ENCODE measurements around the gene DISC1. TPM values are rescaled to one million over a fixed set of nuclear protein-coding genes. Genes with fewer than 3 reads are reported as not detected.

The DISC1 gene
- total RNA-seq, 2 donors from 2014 or later = 2.9 to 5.8 TPM

DNA sequence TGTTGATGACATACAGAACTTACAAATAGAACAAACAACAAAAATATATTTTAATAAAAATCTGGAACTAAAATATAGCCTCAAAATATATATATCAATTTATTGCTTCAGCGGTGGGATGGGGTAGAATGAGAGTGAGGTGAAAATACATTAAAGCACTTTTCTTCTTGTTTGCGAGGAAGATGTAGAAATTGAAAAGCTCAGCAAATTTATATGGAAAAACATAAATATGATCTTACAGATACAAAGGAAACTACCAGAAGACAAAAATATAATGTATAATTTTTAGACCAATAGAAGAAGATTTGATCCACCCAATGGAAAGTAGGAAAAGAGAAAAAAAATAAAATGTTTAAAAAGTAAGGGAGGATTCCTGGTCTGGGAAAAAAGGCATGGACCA is 372.2 kb downstream of the DISC1 start:
- H3K36me3 Mint-ChIP-seq (ENCODE audit: insufficient read depth in 2 of 2) = no peaks in the 10 kb centered on the region
- no peak overlapping the region for H3K27ac Mint-ChIP-seq
- H3K4me1 Mint-ChIP-seq (ENCODE audit: low read depth) = no peaks in the 10 kb centered on the region
- no peak overlapping the region for H3K4me3 Mint-ChIP-seq
- ATAC-seq (replicated peaks in 1 of 2) = no peak
- no peaks in the 10 kb centered on the region for H3K27me3 Mint-ChIP-seq (ENCODE audit: low read depth)
- no peaks in the 10 kb centered on the region for H3K9me3 Mint-ChIP-seq
- DNase-seq = no peak

DNA sequence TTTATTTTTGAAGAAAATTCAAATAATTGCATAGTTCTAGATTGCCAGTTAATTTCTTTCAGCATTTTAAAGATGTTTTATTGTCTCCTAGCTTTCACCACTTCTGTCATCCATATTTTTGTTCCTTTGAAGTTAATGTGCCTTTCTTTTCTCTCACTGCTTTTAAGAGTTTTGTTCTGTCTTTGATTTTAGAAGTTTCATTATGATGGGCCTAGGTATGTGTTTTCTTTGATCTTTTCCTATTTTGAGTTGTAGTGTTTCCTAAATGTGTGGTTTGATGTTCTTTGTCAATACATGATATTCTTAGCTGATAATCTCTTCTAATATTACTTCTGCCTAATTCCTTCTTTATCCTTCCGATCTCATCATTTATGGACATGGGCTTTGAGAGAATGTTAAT is 378.7 kb downstream of the DISC1 start:
- Mint-ChIP-seq H3K27ac (no peak overlapping the region), H3K27me3 (ENCODE audit: low read depth) (no peaks in the 10 kb centered on the region), H3K4me3 (no peak overlapping the region), H3K36me3 (ENCODE audit: insufficient read depth in 2 of 2) (no peaks in the 10 kb centered on the region), H3K4me1 (ENCODE audit: low read depth) (peaks cover 6% of the 10 kb centered on the region), H3K9me3 (no peaks in the 10 kb centered on the region)
- ATAC-seq (replicated peaks in 1 of 2) (no peak), DNase-seq (no peak)

DNA sequence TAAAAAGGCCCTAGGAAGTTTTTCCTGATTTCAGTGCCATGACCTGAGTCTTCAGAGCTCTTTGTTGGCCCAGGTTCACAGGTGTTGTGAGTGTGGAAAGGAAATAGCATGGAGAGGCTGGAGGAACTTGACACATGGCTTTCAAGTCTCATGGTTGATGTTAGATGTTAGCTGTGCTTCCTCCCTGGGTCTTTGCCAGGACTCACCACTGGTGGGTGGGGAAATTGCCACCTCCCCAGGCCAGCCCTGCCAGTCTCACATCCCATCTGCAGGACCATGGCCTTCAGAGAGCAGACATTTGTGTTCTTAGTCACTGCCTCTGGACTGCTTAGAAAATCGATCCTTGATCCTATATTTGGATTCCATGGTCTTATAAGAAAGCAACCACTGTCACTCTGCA is 383.2 kb downstream of the DISC1 start:
- ATAC-seq (replicated peaks in 1 of 2) (no peak), DNase-seq (no peak)
- Mint-ChIP-seq H3K27me3 (ENCODE audit: low read depth) (no peaks in the 10 kb centered on the region), H3K27ac (no peak overlapping the region), H3K4me3 (no peak overlapping the region), H3K9me3 (no peaks in the 10 kb centered on the region), H3K36me3 (ENCODE audit: insufficient read depth in 2 of 2) (no peaks in the 10 kb centered on the region), H3K4me1 (ENCODE audit: low read depth) (peaks cover 6% of the 10 kb centered on the region)

DNA sequence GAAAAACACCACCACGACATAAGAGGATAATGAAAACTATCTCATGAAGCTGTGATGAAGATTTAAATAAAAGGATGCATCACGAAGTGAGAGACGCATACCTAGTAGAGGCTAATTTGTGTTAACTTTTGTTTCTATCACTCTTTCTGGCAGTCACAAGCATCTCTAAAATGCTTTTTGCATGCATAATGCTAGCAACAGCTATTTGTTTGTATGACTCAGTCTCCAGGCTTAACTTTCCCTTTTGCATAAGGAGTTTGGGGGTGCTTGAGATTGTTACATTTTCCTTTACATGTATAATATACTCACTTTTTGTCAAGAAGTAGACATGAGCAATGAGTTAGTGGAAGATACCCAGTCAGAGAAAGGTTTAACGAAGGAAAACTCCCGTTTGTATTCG is 385.4 kb downstream of the DISC1 start:
- no peaks in the 10 kb centered on the region for H3K4me1 Mint-ChIP-seq (ENCODE audit: low read depth)
- ATAC-seq (replicated peaks in 1 of 2) = no peak
- H3K36me3 Mint-ChIP-seq (ENCODE audit: insufficient read depth in 2 of 2) = no peaks in the 10 kb centered on the region
- no peaks in the 10 kb centered on the region for H3K9me3 Mint-ChIP-seq
- H3K27ac Mint-ChIP-seq = no peak overlapping the region
- DNase-seq = no peak
- no peak overlapping the region for H3K4me3 Mint-ChIP-seq
- H3K27me3 Mint-ChIP-seq (ENCODE audit: low read depth) = no peaks in the 10 kb centered on the region

DNA sequence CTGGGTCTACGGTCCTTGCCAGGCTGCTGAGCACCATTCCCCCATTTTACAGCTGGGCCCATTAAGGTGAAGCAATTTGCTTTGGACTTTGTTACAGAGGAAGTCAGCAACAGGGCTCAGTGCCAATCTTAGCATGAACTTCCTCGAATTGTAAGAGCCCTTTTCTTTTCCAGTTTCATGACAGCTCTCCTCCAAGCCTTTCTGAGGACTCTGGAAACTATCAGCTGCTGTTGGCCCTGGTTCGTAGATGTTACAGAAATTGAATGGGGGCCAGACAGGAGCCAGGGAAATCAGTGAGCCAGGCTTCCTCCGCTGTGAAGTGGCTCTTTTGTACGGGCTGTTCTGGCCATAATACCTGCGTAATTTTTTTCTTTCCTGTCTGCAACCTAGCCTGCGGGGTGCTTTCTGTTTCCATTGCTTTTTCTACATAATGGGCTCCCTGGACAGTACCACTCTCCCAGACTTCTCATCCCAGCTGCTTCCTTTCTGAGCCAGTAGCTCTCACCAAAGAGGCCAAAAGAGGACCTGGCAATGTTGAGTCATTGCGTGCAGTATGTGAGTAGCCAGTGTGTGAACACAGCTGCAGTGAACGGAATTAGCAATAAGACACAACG is 386.3 kb downstream of the DISC1 start:
- H3K27me3 Mint-ChIP-seq (ENCODE audit: low read depth) = no peaks in the 10 kb centered on the region
- DNase-seq (no peak), ATAC-seq (replicated peaks in 1 of 2) (no peak)
- H3K4me1 Mint-ChIP-seq (ENCODE audit: low read depth) = no peaks in the 10 kb centered on the region
- no peaks in the 10 kb centered on the region for H3K36me3 Mint-ChIP-seq (ENCODE audit: insufficient read depth in 2 of 2)
- H3K4me3 Mint-ChIP-seq = no peak overlapping the region
- H3K27ac Mint-ChIP-seq = no peak overlapping the region
- no peaks in the 10 kb centered on the region for H3K9me3 Mint-ChIP-seq

DNA sequence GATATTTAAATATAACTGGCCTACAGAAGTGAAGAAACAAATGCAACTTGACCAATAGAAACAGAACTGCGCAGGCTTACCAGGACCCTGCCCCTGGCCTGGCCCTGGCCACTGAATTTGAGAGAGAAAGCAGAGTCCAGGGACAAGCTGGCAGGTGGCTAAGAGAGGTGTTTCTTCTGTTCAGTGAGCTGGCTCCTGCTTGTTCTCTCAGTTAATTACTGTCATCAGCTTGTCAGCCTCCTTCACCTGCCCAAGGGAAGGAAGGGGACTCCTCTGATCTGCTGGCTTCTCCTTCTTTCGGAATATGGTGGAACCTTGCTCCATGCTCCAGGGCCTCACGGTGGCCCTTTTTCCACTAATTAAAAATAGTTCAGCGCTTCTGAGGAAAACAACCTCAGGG is 388.4 kb downstream of the DISC1 start:
- DNase-seq (no peak), ATAC-seq (replicated peaks in 1 of 2) (no peak)
- H3K4me3 Mint-ChIP-seq = no peak overlapping the region
- H3K9me3 Mint-ChIP-seq = no peaks in the 10 kb centered on the region
- no peaks in the 10 kb centered on the region for H3K4me1 Mint-ChIP-seq (ENCODE audit: low read depth)
- no peaks in the 10 kb centered on the region for H3K27me3 Mint-ChIP-seq (ENCODE audit: low read depth)
- H3K27ac Mint-ChIP-seq = no peak overlapping the region
- H3K36me3 Mint-ChIP-seq (ENCODE audit: insufficient read depth in 2 of 2) = peaks cover 0 to 2% of the 10 kb centered on the region in 2 donors

DNA sequence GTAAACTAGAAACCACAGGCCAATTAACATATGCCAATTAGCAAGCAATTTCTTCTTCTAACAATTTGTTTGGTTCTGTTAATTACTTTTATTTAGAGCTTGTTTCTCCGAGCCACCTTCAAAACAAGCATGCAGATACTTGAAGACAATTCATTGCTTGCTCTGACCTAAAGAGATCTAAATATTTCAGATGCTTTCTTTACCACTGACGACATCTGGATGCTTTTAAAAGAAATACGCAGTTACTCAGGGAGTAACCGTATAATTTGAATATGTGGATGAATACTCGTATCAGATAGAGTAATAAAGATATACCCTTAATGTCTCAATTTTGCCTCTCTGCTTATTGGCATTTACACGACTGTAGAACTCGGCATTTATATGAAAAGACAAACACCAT is 390.0 kb downstream of the DISC1 start:
- no peaks in the 10 kb centered on the region for H3K27me3 Mint-ChIP-seq (ENCODE audit: low read depth)
- no peak for DNase-seq
- H3K4me3 Mint-ChIP-seq = no peak overlapping the region
- no peaks in the 10 kb centered on the region for H3K9me3 Mint-ChIP-seq
- H3K4me1 Mint-ChIP-seq (ENCODE audit: low read depth) = no peaks in the 10 kb centered on the region
- no peak overlapping the region for H3K27ac Mint-ChIP-seq
- H3K36me3 Mint-ChIP-seq (ENCODE audit: insufficient read depth in 2 of 2) = peaks cover 0 to 2% of the 10 kb centered on the region in 2 donors
- no peak for ATAC-seq (replicated peaks in 1 of 2)

DNA sequence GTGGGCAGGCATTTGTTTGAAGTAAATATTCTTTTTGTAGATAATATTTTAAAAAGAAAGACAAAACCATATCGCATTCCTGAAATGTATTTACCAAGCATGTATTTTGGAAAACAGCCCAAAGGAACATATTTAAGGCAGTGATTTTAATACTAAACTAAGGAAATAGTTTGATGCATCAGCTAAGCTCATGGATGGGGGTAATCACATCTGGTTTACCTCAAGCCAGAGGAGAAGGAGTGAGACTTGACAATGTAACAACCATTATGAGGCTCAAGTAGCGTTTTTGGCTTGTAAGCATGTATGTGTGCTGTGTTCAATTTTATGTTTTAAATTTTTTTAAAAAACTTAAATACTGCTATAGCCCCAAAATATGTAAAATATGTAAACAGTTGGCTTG is 390.5 kb downstream of the DISC1 start:
- DNase-seq (no peak), ATAC-seq (replicated peaks in 1 of 2) (no peak)
- H3K4me1 Mint-ChIP-seq (ENCODE audit: low read depth) = no peaks in the 10 kb centered on the region
- H3K36me3 Mint-ChIP-seq (ENCODE audit: insufficient read depth in 2 of 2) = peaks cover 0 to 2% of the 10 kb centered on the region in 2 donors
- H3K4me3 Mint-ChIP-seq = no peak overlapping the region
- no peaks in the 10 kb centered on the region for H3K27me3 Mint-ChIP-seq (ENCODE audit: low read depth)
- H3K9me3 Mint-ChIP-seq = no peaks in the 10 kb centered on the region
- no peak overlapping the region for H3K27ac Mint-ChIP-seq

DNA sequence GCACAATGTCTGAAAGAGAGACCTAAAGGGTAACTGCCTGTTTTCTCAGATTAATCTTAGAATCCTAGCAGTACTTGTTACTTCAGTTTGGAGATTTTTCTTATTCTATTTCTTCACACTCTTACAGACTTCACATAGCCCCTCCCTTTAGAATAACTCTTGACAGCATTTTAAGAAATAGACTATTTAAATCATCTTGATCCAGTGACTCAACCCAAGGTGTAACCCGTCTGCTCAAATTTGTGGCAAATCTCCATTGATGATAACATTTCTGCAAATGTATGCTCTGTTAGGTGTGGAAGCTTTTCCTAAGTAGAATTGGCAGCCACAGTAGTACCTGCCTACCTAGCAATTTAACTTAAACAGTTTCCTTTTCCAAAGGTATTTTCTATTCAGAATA is 391.2 kb downstream of the DISC1 start:
- H3K36me3 Mint-ChIP-seq (ENCODE audit: insufficient read depth in 2 of 2) = peaks cover 0 to 2% of the 10 kb centered on the region in 2 donors
- no peaks in the 10 kb centered on the region for H3K9me3 Mint-ChIP-seq
- DNase-seq (no peak), ATAC-seq (replicated peaks in 1 of 2) (no peak)
- no peak overlapping the region for H3K27ac Mint-ChIP-seq
- H3K27me3 Mint-ChIP-seq (ENCODE audit: low read depth) = no peaks in the 10 kb centered on the region
- H3K4me3 Mint-ChIP-seq = no peak overlapping the region
- H3K4me1 Mint-ChIP-seq (ENCODE audit: low read depth) = no peaks in the 10 kb centered on the region

DNA sequence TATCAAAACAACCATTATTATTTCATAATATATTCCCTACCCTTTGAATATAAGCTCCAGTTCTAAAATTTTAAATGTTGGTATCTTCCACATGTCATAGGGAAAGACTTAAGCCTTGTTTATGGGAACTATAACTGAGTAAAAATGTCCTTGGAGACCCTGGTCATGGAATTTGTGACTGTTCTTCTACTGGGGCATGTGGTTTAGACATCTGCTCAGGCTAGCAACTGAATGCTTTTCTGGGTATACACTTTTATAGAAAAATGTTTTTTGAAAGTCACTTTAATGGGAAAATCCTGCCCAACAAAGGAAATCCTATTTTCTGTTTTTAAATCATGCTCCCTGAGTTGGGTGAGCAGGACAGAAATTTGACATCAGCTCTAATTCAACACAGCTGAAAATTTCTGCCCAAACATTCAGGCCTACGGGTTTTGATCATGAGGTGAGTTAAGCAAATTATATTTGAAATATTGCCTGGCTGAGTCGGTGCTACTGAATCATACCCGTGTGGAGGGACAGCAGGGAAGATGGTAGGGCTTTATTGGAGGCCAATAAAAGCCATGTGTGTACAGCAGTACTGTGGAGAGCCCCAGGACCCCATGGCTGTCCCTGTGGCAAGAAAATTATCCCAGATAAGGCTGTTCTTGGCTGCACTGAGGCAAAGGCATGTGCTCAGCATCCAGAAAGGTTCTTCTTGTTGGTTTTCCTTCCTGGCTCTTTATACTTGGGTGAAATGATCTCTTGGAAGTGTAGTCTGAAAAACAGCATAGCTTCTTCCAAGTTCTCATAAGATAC is 391.8 kb downstream of the DISC1 start:
- H3K4me1 Mint-ChIP-seq (ENCODE audit: low read depth) = no peaks in the 10 kb centered on the region
- no peak overlapping the region for H3K4me3 Mint-ChIP-seq
- ATAC-seq (replicated peaks in 1 of 2) (no peak), DNase-seq (no peak)
- no peaks in the 10 kb centered on the region for H3K27me3 Mint-ChIP-seq (ENCODE audit: low read depth)
- no peak overlapping the region for H3K27ac Mint-ChIP-seq
- no peaks in the 10 kb centered on the region for H3K9me3 Mint-ChIP-seq
- peaks cover 0 to 2% of the 10 kb centered on the region in 2 donors for H3K36me3 Mint-ChIP-seq (ENCODE audit: insufficient read depth in 2 of 2)

DNA sequence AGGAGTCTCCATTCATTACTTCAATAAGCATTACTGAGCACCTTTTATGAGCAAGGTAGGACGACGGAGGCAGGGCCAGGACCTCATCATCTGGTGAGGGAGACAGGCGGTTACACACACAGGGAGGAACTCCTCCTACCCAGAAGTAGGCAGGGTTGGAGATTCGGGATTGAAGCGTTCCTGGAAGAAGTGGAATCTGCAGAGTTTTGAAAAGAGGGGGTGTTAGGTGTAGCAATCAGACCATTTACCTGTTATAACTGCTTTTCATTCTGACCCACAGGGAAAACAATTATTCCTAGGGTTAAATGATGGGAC is 392.4 kb downstream of the DISC1 start:
- DNase-seq (no peak), ATAC-seq (replicated peaks in 1 of 2) (no peak)
- Mint-ChIP-seq H3K27ac (no peak overlapping the region), H3K27me3 (ENCODE audit: low read depth) (no peaks in the 10 kb centered on the region), H3K4me3 (no peak overlapping the region), H3K4me1 (ENCODE audit: low read depth) (no peaks in the 10 kb centered on the region), H3K9me3 (no peaks in the 10 kb centered on the region), H3K36me3 (ENCODE audit: insufficient read depth in 2 of 2) (peaks cover 0 to 2% of the 10 kb centered on the region in 2 donors)

DNA sequence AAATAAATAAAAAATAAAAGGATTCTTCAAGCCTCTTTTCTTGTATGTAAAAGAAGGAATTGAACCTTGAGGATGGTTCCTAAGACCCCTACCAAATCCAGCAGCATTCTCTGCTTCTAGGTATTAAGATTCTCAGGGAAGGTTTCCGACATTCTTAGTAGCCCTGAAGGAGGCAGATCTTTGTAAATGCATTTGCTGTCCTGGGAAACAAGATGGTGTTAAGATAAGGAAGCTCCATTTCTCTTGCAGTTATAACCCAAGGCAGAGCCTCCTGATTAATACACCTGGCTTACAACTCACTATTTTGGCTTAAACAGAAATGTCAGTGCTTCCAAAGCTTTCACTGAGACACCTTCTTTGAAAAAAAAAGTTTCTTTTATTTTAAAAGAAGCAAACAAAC is 393.8 kb downstream of the DISC1 start:
- no peaks in the 10 kb centered on the region for H3K27me3 Mint-ChIP-seq (ENCODE audit: low read depth)
- no peak overlapping the region for H3K27ac Mint-ChIP-seq
- ATAC-seq (replicated peaks in 1 of 2) (no peak), DNase-seq (no peak)
- H3K4me3 Mint-ChIP-seq = no peak overlapping the region
- H3K36me3 Mint-ChIP-seq (ENCODE audit: insufficient read depth in 2 of 2) = peaks cover 0 to 2% of the 10 kb centered on the region in 2 donors
- no peaks in the 10 kb centered on the region for H3K4me1 Mint-ChIP-seq (ENCODE audit: low read depth)
- no peaks in the 10 kb centered on the region for H3K9me3 Mint-ChIP-seq

DNA sequence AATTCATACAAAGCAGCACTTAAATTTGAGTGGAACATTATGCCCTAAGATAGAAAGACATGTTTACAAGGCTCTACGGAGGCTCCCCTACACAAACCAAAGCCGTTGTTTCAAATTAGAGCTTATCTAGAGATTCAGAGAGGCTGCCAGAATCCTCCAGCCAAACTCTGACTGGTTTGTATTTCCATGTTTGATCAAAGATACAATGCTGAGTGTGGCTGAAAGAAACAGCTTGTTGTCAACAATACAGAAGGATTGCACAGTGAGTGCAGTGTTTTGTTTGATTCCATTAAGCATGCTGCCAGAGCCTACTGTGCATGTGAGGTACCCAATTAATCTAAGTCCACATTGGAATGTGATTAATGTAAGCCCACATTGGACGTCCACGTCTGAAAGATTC is 402.7 kb downstream of the DISC1 start:
- ATAC-seq (replicated peaks in 1 of 2) (no peak), DNase-seq (no peak)
- H3K4me1 Mint-ChIP-seq (ENCODE audit: low read depth) = no peaks in the 10 kb centered on the region
- no peak overlapping the region for H3K4me3 Mint-ChIP-seq
- H3K27me3 Mint-ChIP-seq (ENCODE audit: low read depth) = no peaks in the 10 kb centered on the region
- H3K27ac Mint-ChIP-seq = no peak overlapping the region
- peaks cover 0 to 3% of the 10 kb centered on the region in 2 donors for H3K9me3 Mint-ChIP-seq
- peaks cover 1 to 2% of the 10 kb centered on the region in 2 donors for H3K36me3 Mint-ChIP-seq (ENCODE audit: insufficient read depth in 2 of 2)

DNA sequence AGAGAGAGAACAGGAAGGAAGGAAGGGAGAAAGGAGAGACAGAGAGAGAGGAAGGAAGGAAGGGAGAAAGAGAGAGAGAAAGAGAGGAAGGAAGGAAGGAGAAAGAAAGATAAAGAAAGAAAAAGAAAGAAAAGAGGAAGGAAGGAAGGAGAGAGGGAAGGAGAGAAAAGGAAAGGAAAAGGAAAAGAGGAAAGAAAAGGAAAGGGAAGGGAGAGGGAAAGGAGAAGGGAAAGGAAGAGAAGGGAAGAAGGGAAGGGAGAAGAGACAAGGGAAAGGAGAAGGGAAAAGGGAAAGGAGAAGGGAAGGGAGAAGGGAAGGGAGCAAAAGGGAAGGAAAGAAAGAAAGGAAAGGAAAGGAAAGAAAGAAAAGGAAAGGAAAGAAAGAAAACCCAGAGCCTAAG is 404.6 kb downstream of the DISC1 start:
- H3K9me3 Mint-ChIP-seq = peaks cover 0 to 3% of the 10 kb centered on the region in 2 donors
- peak overlapping the region; percentile 29 for H3K27ac Mint-ChIP-seq
- no peak for ATAC-seq (replicated peaks in 1 of 2)
- no peaks in the 10 kb centered on the region for H3K4me1 Mint-ChIP-seq (ENCODE audit: low read depth)
- H3K27me3 Mint-ChIP-seq (ENCODE audit: low read depth) = no peaks in the 10 kb centered on the region
- H3K4me3 Mint-ChIP-seq = no peak overlapping the region
- no peak for DNase-seq
- peaks cover 1 to 2% of the 10 kb centered on the region in 2 donors for H3K36me3 Mint-ChIP-seq (ENCODE audit: insufficient read depth in 2 of 2)
